Umbilical cord (tissue), 2 donors: ENCODE data around the gene ATXN3L. TPM values are rescaled to one million over a fixed set of nuclear protein-coding genes. Genes with fewer than 3 reads are reported as not detected.

Experiments
- DNase-seq: peaks from one replicate; pipeline ENCODE4 v3.0.0-alpha.2; 2015; ENCODE audit warnings: low spot score
- total RNA-seq: library from RNA; depleted of rRNA; stranded (reverse); fragments of >200 nt; gene quantifications from one replicate; pipeline ENCODE4 v1.2.3, GENCODE V29; 2014; ENCODE audit warnings: low replicate concordance; ENCODE audit not compliant: insufficient read depth

ATXN3L gene
- total RNA-seq, 1 donor from 2014 or later = 2.2 TPM

GRCh38 chrX:13268874-13269273 lies 51.0 kb downstream of the ATXN3L start:
- DNase-seq = no peak

Other genes with a start within 250 kb of the ATXN3L start
- gene EGFL6, start 249.5 kb upstream of the ATXN3L start, total RNA-seq = 95.3 TPM